H1 (cell line): ENCODE data around the gene ZNF184. TPM values are rescaled to one million over a fixed set of nuclear protein-coding genes. Genes with fewer than 3 reads are reported as not detected.

Source experiments
- ATF3 ChIP-seq: IDR thresholded peaks from 2 replicates; pipeline ENCODE4 v1.6.1; 2011; ENCODE audit warnings: low read depth, mild to moderate bottlenecking, low read length; ENCODE audit not compliant: insufficient read depth
- BRCA1 ChIP-seq: IDR thresholded peaks from 2 replicates; pipeline ENCODE4 v1.6.1; 2012; ENCODE audit warnings: low read depth, low read length, improper control_type of control experiment
- CHD1 ChIP-seq: IDR thresholded peaks from 2 replicates; pipeline ENCODE4 v1.6.1; 2012; ENCODE audit warnings: low read depth, low read length, improper control_type of control experiment
- CHD2 ChIP-seq: IDR thresholded peaks from 2 replicates; pipeline ENCODE4 v1.6.1; 2012; ENCODE audit warnings: low read length, improper control_type of control experiment
- E2F6 ChIP-seq: IDR thresholded peaks from 2 replicates; pipeline ENCODE4 v1.6.1; 2012; ENCODE audit warnings: inconsistent platforms
- EGR1 ChIP-seq: IDR thresholded peaks from 2 replicates; pipeline ENCODE4 v1.6.1; 2011; ENCODE audit warnings: low read depth, low read length, borderline replicate concordance
- FOSL1 ChIP-seq: IDR thresholded peaks from 2 replicates; pipeline ENCODE4 v1.6.1; 2011; ENCODE audit warnings: mild to moderate bottlenecking, low read depth, low read length, moderate library complexity; ENCODE audit not compliant: insufficient read depth
- HDAC6 ChIP-seq: IDR thresholded peaks from one replicate; pipeline ENCODE4 v1.7.1; 2012; ENCODE audit warnings: low read depth, mild to moderate bottlenecking, inconsistent platforms, low read length, moderate library complexity
- JUN ChIP-seq: IDR thresholded peaks from 2 replicates; pipeline ENCODE4 v1.6.1; 2011; ENCODE audit warnings: low read depth, mild to moderate bottlenecking, improper control_type of control experiment, low read length
- KDM4A ChIP-seq: IDR thresholded peaks from one replicate; pipeline ENCODE4 v1.7.1; 2012; ENCODE audit warnings: low read depth, mild to moderate bottlenecking, moderate library complexity, low read length, inconsistent platforms; ENCODE audit not compliant: severe bottlenecking
- KDM5A ChIP-seq: fragments of 200-600 bp; IDR thresholded peaks from 2 replicates; pipeline ENCODE4 v1.7.1; 2012; ENCODE audit warnings: mild to moderate bottlenecking, low read length, inconsistent platforms, mixed read lengths
- POU5F1 ChIP-seq: IDR thresholded peaks from 2 replicates; pipeline ENCODE4 v1.6.1; 2011; ENCODE audit warnings: low read depth, mild to moderate bottlenecking, low read length, moderate library complexity
- RNF2 ChIP-seq: fragments of 200-900, 300-1000 bp; sonication (generic); IDR thresholded peaks from 2 replicates; pipeline ENCODE4 v1.7.1; 2016; ENCODE audit warnings: borderline replicate concordance, low read depth, mild to moderate bottlenecking, antibody characterized with exemption, low read length; ENCODE audit not compliant: poor library complexity, severe bottlenecking; ENCODE audit errors: missing control alignments
- SP1 ChIP-seq: IDR thresholded peaks from 2 replicates; pipeline ENCODE4 v1.6.1; 2011; ENCODE audit warnings: low read depth, low read length
- SP2 ChIP-seq: IDR thresholded peaks from 2 replicates; pipeline ENCODE4 v1.6.1; 2012; ENCODE audit warnings: mild to moderate bottlenecking, low read length, inconsistent platforms
- TAF7 ChIP-seq: optimal IDR thresholded peaks from 2 replicates; pipeline ENCODE3; 2011; ENCODE audit warnings: low read depth, mild to moderate bottlenecking, inconsistent platforms, low read length, moderate library complexity, borderline replicate concordance
- TBP ChIP-seq: IDR thresholded peaks from 2 replicates; pipeline ENCODE4 v1.6.1; 2011; ENCODE audit warnings: low read depth, low read length, improper control_type of control experiment
- USF2 ChIP-seq: IDR thresholded peaks from 2 replicates; pipeline ENCODE4 v1.6.1; 2011; ENCODE audit warnings: low read length, improper control_type of control experiment
- YY1 ChIP-seq: IDR thresholded peaks from 2 replicates; pipeline ENCODE4 v1.6.1; 2011; ENCODE audit warnings: low read depth, mild to moderate bottlenecking, low read length
- polyA plus RNA-seq, 7 experiments: library from polyadenylated mRNA; depleted of rRNA in 3 of 7; stranded (reverse) in 5 of 7; unstranded in 2 of 7; fragments of >200 nt in 5 of 7; fragments of 200-250 nt in 2 of 7; gene quantifications; 1 replicate in 5 of 7; 2 replicates in 1 of 7; 4 replicates in 1 of 7; pipeline versions ENCODE4 v1.2.1 to v1.2.3, GENCODE V29; 2011 to 2013; ENCODE audit warnings: missing spikeins in 2 of 7, mixed read lengths in 2 of 7
- total RNA-seq: library from RNA; stranded (reverse); fragmentation: NEBNext Ultra II Directional; extraction: Animal tissue kit (Norgen Biotek cat#: 25700); gene quantifications from 2 replicates; pipeline ENCODE4 v1.2.1, GENCODE V29; 2021

Gene ZNF184
- total and polyA plus RNA-seq, 2 of the 8 experiments (the other 6 are each of a cell fraction or from before 2014, with no cell fraction given): 1.9 to 12.3 TPM

- TF ChIP-seq ATF3: no peak
- TF ChIP-seq YY1: no peak
- TF ChIP-seq KDM5A: no peak
- no peak for TF ChIP-seq SP2
- TF ChIP-seq CHD1: no peak
- TF ChIP-seq BRCA1: no peak
- TF ChIP-seq JUN: no peak
- no peak for TF ChIP-seq E2F6
- TF ChIP-seq USF2: no peak
- no peak for TF ChIP-seq POU5F1
- no peak for TF ChIP-seq FOSL1
- TF ChIP-seq CHD2: no peak
- no peak for TF ChIP-seq HDAC6
- TF ChIP-seq TBP: 0 out of 2 replicates have a peak, but pooled peaks have one; percentile 22
- TF ChIP-seq RNF2: no peak
- no peak for TF ChIP-seq TAF7
- no peak for TF ChIP-seq KDM4A
- peak; percentile 94 for TF ChIP-seq EGR1
- TF ChIP-seq SP1: peak; percentile 61; the same call in 1 of the 2 replicates
Measured at GRCh38 chr6:27500177-27500576, 27.3 kb upstream of the ZNF184 start (continued).
